HG03095 (cell line): ENCODE data around the gene GPRC5A.
"Not testable (repeated sequence)": the region's sequence is repeated elsewhere in the genome, so short reads cannot be mapped to it uniquely, and the experiment has no call there.

Source experiments
- ATAC-seq: cut with Tn5 transposase; IDR thresholded peaks from one replicate; pipeline ENCODE4 v1.9.1; 2021; ENCODE audit warnings: moderate library complexity; ENCODE audit not compliant: unreplicated experiment

The GPRC5A gene, protein sequence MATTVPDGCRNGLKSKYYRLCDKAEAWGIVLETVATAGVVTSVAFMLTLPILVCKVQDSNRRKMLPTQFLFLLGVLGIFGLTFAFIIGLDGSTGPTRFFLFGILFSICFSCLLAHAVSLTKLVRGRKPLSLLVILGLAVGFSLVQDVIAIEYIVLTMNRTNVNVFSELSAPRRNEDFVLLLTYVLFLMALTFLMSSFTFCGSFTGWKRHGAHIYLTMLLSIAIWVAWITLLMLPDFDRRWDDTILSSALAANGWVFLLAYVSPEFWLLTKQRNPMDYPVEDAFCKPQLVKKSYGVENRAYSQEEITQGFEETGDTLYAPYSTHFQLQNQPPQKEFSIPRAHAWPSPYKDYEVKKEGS

DNA sequence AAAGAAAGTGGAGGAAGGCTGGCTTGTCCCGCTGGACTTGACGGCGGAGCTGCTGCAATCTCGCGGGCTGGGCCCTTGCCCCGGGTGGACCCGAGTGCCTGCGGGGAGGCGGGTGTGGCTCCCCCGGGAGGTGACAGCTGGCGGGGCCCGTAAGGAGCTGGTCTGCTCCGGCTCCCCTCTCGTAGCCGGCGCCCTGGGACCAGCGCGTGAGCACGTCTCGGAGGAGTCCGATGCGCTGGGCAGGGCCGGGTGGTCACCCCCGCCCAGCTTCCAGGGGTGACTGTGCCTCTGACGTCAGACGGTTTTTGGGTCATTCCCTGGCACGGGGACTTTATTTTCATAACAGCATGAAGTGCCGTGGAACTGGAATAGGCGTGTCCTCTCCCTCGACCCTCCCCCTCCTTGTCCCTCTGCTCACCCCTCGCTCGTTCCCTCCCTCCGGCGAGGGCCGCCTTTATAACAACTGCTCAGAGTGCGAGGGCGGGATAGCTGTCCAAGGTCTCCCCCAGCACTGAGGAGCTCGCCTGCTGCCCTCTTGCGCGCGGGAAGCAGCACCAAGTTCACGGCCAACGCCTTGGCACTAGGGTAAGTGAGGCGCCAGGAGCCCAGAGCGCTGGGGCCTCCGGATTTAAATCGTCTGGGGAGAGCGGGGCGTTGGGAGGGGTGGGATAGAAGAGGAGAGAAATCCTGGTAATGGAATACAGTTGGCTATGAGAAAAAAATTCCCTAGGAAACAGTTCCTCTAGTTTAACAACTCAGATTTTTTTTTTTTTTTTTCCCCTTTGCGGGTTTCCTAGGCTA lies at the start of gene GPRC5A:
GPRC5A (plus strand) TSS at position 483 of the 801 bp plus-strand sequence. CDS start 16,688 bp downstream, outside the sequence.
- ATAC-seq = no peak

DNA sequence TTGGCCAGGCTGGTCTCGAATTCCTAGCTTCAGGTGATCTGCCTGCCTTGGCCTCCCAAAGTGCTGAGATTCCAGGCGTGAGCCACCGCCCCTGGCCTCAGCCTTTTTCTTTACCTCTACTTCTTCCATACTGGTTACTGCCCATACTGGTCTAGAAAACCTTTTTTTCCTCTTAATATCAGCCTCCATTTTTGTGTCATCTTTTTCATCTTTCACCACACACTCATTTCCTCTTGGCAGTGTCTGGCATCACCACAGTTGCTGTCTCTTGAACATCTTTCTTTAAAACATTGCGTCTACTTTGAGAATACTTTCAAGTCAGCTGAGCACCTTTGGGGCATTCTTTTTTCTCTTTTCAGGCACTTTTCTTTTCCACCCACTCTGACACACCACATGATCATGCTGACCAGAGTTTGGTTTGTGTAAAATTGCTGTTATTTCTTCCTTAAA lies 45.5 kb upstream of the GPRC5A start:
- no peak for ATAC-seq

DNA sequence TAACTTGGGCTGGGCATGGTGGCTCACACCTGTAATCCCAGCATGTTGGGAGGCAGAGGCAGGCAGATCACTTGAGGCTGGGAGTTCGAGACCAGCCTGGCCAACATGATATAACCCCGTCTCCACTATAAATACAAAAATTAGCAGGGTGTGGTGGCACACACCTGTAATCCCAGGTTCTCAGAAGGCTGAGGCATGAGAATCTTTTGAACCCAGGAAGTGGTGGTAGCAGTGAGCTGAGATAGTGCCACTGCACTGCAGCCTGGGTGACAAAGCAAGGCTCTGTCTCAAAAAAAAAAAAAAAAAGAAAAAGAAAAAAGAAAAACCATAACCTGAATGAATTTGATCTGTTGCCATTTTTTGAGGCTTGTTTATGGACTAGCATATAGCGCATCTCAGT lies 44.6 kb upstream of the GPRC5A start:
- not testable (repeated sequence) for ATAC-seq

DNA sequence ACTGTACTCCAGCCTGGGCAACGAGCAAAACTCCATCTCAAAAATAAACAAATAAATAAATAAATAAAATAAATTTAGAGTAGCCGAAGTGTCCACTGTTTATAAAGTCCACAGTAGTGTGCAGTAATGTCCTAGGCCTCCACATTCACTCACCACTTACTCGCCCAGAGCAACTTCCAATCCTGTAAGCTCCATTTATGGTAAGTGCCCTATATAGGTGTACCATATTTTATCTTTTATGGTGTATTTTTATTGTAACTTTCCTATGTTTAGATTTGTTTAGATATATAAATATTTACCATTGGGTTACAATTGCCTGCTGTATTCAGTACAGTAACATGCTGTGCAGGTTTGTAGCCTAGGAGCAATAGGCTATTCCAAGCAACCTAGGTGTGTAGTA lies 37.9 kb upstream of the GPRC5A start:
- no peak for ATAC-seq

DNA sequence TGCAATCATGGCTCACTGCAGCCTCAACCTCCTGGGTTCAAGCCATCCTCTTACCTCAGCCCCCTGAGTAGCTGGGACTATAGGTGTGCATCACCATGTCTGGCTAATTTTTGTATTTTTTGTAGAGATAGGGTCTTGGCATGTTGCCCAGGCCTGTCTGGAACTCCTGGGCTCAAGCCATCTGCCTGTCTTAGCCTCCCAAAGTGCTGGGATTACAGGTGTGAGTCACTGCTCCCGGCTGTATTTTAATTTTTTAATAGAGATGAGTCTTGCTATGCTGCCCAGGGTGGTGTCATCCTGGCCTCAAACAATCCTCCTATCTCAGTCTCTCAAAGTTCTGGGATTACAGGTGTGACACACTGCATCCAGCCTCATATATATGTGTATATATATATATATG lies 31.7 kb upstream of the GPRC5A start:
- no peak for ATAC-seq

DNA sequence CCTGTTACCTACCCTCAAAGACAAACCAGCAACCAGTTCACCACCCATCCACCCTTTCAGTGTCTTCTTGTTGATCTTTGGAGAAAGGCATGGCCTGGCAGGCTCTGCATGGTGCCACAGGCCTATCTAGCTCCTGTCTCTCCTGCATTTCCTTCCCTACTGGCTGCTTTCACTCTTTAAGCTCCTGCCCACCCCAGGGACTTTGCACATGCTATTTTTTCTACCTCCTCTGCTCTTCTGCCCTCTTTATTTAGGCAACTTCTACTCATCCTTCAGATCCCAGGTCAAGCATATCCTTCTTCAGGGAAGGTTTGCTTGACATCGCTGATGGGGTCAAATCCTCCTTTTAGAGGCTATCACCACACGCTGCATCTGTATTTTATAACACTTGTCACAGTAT lies 27.1 kb upstream of the GPRC5A start:
- no peak for ATAC-seq

DNA sequence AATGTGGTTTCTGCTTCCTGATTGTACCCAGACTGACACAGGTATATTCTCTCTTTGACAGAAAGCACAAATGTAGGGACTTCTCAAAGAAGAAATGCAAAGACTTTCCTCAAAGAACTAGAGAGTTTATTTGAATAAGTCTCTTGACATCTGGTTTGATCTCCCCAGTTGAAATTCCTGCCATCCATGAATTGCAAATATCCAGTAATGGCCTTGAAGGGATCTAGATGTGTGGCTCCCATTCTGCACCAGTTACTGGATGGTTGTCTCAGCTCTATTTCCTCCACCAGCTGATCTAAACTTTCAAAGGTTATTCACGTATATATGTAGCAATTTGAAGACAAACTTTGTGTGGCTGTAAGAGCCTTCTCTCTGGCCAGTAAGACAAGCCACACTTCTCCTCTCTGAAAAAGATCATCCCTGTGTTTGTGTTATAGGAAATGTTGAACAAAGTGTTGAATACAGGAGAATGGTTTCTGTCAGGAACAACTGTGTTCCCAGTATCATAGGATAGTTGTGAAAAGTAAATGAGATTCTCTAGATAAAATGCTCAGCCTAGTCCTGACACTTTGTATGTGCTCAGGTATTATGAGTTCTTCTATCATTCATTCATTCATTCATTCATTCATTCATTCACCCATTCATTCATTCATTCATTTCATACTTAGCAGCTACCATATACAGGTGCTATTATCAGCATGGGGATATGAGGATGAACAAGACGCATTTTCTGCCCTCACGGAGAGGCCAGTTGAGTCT lies 22.7 kb upstream of the GPRC5A start:
- no peak for ATAC-seq

DNA sequence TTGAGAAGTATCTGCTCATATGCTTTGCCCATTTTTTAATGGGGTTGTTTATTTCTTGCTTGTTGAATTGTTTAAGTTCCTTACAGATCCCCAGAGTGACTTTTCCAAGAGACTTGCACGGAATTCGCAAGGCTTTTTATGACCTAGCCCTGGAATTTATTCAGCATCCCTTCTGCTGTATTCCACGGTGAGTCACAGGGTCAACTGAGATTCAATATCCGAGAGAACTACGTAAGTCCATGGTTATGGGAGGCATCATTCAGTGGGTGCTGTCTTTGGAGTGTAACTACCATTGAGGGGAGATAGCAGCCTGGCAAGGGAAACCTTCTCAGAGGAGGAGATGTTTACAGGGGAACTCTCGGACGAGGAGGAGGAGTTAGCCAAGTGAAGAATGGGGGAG lies 20.9 kb upstream of the GPRC5A start:
- ATAC-seq = no peak

DNA sequence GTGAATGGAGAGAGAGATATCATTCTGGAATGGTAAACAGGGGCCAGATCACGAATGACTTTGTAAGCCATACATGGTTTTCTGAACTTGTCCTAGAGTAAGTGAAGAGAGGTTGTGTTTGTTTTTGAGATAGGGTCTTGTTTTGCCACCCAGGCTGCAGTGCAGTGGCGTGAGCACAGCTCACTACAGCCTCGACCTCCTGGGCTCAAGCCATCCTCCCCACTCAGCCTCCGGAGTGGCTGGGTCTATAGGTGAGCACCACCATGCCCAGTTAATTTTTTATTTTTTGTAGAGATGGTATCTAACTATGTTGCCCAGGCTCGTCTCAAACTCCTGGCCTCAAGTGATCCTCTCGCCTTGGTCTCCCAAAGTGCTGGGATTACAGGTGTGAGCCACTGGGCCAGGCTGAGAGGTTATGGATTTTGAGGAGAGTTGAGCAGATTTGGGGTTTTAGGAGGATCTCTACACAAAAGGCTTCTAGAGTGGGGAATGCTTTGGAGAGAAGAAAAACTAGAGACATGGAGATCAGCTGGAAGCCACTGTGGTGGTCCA lies 19.7 kb upstream of the GPRC5A start:
- no peak for ATAC-seq

DNA sequence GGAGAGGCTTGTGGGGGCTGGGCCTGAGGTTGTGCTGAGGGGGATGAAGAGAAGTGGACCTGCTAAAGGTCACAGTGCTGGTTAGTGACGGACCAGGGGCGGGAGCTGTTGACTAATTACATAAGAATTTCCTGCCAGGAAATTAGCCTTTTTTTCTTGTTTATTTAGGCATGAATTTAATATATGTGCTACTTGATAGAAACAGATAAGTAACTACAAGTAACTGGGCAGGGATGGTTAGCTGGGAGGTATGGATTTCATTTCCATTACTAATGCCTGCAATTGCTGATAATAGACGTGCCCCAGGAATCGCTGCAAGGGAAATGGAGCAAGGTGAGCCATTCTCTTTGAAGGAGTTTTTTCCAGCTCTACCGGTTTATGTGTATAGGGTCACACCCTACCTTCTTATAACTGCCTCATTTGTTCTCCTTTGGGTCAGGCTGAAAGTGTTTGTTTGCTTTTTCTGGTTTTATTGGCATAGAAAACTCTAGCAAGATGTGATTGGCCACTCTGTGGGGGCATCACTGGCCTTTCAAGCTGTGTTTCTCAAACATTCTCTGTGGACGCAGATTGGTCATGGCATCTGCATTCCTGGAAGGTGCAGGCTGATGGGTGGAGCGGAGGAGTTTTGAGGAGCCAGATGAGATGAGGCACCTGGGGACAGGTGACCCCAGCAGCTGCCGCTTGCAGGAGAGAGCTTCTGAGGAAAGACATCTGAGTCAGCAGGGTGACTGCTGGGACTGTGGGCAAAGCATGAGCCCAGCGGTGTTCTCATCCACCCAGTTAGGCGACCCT lies 19.0 kb upstream of the GPRC5A start:
- no peak for ATAC-seq

DNA sequence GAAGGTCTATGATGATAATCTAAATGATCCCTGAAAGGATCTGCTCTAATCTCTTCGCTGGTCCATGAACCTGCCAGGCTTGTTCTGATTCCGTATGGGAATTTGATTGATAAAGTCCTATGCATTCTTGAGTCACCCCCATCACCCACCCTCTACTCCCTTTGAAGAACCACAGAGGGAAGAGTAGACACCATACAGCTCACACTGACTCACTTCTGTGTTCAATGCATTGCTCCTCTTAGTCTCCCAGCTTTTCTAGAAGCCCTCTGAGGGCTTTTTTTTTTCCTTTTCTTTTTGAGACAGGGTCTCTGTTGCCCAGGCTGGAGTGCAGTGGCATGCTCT lies 18.5 kb upstream of the GPRC5A start:
- no peak for ATAC-seq

DNA sequence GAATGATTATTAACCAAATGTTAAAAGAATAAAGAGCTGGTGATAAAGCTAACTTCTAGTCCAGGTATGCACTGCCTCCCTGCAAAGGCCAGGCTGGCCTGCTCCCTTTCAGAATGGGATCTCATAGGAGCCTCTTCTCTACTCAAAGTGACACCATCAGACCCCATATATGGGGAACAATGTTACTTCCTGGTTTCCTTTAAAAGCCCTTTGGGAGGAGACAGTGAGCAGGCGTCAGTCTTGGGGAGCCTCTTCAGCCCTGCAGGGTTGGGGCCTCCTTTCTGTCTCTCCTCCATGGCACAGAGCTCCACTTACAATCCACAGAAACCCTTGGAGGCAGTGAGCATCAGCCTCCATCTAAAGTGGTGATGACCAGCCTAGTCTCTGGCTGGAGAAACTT lies 17.3 kb upstream of the GPRC5A start:
- ATAC-seq = no peak

DNA sequence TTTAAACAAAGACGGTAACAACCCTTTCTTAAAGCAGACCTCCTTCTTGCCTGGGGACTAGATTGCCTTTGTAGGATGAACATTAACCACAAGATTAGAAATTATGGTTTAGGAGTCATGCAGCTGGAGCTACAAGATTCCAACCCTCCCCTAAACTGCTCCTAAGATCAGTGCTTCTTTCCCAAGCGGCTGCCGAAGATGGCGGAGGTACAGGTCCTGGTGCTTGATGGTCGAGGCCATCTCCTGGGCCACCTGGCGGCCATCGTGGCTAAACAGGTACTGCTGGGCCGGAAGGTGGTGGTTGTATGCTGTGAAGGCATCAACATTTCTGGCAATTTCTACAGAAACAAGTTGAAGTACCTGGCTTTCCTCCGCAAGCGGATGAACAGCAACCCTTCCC lies 16.1 kb upstream of the GPRC5A start:
- not testable (repeated sequence) for ATAC-seq

DNA sequence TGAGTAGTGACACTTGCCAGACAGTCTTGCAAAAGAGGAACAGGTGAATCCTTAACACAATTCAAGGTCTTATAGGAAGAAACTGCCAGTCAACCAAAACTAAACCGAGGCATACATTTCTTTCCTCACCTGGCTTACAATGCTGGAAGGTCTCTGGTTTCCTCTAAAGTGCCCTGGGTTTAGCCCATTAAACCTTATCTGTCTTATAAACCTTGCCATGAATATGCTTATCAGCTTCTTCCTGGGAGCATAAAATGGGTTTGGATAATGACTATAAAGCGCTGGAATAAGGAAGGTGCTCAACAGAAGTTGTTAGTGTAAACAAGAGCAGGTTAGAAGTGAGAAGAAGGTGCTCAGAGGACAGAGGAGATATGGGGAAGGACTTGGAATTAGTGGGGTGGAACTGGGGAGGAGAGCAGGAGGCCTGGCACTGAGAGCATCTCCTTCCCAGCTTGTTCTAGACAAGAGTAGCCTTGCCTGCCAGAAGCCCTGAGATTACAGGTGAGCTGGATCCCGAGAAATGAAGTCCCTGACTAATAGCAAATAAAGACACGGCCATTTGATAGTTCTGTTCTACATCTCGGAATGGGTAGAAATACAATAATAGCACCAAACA lies 14.1 kb upstream of the GPRC5A start:
- no peak for ATAC-seq

DNA sequence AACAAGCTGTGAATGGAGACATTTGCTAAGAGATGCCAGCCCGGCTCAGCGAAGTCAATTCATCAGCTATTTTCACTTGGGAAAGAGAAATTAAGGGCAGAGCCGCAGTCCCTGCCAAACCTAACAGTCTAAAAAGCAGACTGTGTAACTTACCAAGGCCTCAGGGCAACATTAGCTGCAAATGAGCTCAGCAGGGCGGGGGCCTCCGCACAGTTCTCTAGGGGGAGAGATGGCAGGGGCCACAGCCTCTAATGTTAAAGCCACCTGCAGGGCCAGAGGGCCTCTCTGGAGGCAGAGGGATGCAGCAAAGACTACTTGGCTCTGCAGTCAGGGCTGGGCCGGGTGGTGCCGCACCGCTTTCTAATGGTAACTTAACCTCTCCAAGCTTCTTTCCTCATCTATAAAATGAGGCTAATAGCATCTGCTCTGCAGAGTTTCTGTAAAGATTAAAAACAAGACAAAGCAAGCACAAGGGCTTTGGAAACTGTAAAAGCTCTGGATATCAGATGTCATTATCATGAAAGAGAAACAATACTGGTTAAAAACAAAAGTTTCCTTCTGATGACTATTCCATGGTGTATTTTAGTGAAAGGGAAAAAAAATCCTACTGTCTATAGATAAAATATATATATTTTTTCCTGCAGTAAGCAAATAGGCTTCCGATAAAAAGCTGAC lies 13.4 kb upstream of the GPRC5A start:
- no peak for ATAC-seq

DNA sequence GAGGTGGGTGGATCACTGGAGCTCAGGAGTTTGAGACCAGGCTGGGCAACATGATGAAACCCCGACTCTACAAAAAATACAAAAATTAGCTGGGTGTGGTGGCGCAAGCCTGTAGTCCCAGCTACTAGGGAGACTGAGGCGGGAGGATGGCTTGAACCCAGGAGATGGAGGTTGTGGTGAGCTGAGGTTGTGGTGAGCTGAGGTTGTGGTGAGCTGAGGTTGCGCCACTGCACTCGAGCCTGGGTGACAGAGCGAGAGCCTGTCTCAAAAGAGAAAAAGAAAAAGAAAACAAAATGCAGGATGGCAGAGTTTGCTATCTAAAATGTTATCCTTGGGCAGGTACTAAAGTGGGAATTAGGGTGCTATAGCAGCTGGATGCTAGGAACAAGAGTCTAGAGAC lies 10.8 kb upstream of the GPRC5A start:
- no peak for ATAC-seq

DNA sequence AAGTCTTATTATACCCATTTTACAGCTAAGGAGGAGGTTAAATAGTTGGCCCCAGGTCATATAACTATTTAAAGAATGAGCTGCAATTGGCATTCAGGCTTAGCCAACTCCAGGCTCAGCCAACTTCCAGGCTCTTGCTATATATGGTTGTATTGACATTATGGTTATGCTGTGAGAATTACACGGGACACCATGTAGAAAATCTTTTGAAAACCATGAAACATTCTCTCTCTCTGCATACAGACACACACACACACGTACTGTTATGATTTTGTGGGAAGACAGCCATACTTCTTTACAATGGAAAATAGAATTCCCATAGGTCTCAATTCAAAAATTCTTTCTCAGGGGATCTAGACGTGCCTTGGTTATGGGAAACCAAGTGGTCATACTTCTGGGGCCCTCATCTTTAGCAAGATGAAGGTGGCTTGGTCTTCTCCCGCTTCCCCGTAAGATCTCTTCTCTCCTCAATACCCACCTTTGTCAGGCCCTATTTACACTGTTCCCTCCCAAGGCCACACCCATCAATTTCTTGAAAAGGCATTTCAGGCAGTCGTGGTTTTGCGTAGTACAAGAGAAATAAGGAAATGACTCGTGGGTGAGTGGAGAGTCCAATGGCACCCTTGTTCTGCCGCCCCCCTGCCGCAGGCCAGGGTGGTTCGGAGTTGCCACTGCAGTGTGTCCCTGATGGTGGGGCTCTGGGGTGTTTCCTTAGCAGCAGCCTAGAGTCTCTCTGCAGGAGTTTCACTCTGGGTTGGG lies 10.0 kb upstream of the GPRC5A start:
- no peak for ATAC-seq

DNA sequence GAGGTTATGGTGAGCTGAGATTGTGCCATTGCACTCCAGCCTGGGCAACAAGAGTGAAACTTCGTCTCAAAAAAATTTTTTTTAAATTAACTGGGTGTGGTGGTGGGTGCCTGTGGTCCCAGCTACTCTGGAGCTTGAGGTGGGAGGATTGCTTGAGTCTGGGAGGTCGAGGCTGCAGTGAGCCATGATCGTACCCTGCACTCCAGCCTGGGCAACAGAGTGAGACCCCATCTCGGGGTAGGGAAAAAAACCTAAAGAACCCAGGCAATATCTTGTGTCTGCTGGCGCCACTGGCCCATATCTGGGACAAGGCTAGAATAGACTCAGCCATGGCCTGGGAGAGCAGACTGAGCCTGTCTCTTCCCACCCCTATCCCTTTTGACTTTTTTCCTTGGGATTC lies 9.1 kb upstream of the GPRC5A start:
- ATAC-seq = no peak
